Neutrophil (primary cell): ENCODE data around the gene FBXL17.

Experiments
- H3K27ac ChIP-seq: fragments of 200-600 bp; sonication (generic); 2 replicates; pipeline ENCODE4 v1.5.1; 2016; ENCODE audit warnings: mild to moderate bottlenecking, moderate library complexity
- H3K27me3 ChIP-seq: fragments of 200-600 bp; sonication (generic); 2 replicates; pipeline ENCODE4 v1.6.0; 2016; ENCODE audit warnings: mild to moderate bottlenecking
- H3K36me3 ChIP-seq: fragments of 200-600 bp; sonication (generic); 2 replicates; pipeline ENCODE4 v1.5.1; 2017
- H3K4me1 ChIP-seq, 2 experiments: fragments of 200-600 bp in 1 of 2; sonication (generic) in 1 of 2; 1 replicate in 1 of 2; 2 replicates in 1 of 2; pipeline versions ENCODE4 v1.5.1 to v1.6.1; 2013 to 2016; ENCODE audit warnings: low read depth in 1 of 2, low read length in 1 of 2, mild to moderate bottlenecking in 1 of 2, moderate library complexity in 1 of 2; ENCODE audit not compliant: control insufficient read depth in 1 of 2, insufficient read depth in 1 of 2
- H3K4me3 ChIP-seq, 2 experiments: fragments of 200-600 bp in 1 of 2; sonication (generic) in 1 of 2; 1 replicate in 1 of 2; 2 replicates in 1 of 2; pipeline ENCODE4 v1.5.1; 2013 to 2016; ENCODE audit warnings: low read depth in 1 of 2, low read length in 1 of 2, mild to moderate bottlenecking in 1 of 2, moderate library complexity in 1 of 2
- H3K9me3 ChIP-seq: fragments of 200-600 bp; sonication (generic); 2 replicates; pipeline ENCODE4 v1.5.1; 2016
- CTCF ChIP-seq: fragments of 200-600 bp; sonication (generic); IDR thresholded peaks from 2 replicates; pipeline ENCODE4 v1.5.1; 2016; ENCODE audit warnings: antibody characterized with exemption

The FBXL17 gene

GRCh38 chr5:107814183-107814827 lies 567.6 kb downstream of the FBXL17 start:
- Histone ChIP-seq H3K27me3 (no peaks in the 10 kb centered on the region), H3K4me3 (no peak overlapping the region), H3K9me3 (no peaks in the 10 kb centered on the region), H3K4me1 (no peaks in the 10 kb centered on the region), H3K27ac (no peak overlapping the region), H3K36me3 (no peaks in the 10 kb centered on the region)
- no peak for TF ChIP-seq CTCF

- Histone ChIP-seq H3K27me3 (no peaks in the 10 kb centered on the region), H3K36me3 (no peaks in the 10 kb centered on the region), H3K9me3 (no peaks in the 10 kb centered on the region), H3K4me1 (no peaks in the 10 kb centered on the region), H3K4me3 (no peak overlapping the region), H3K27ac (no peak overlapping the region)
- TF ChIP-seq CTCF: no peak
Observed at GRCh38 chr5:107813559-107813958, 568.3 kb downstream of the FBXL17 start.

- no peaks in the 10 kb centered on the region for H3K9me3 ChIP-seq
- H3K36me3 ChIP-seq: no peaks in the 10 kb centered on the region
- no peaks in the 10 kb centered on the region for H3K4me1 ChIP-seq
- H3K27me3 ChIP-seq: no peaks in the 10 kb centered on the region
- H3K27ac ChIP-seq: no peak overlapping the region
- no peak overlapping the region for H3K4me3 ChIP-seq
- no peak for TF ChIP-seq CTCF
Observed at GRCh38 chr5:107812570-107813141, 569.2 kb downstream of the FBXL17 start.

- TF ChIP-seq CTCF: no peak
- no peaks in the 10 kb centered on the region for H3K27me3 ChIP-seq
- no peaks in the 10 kb centered on the region for H3K36me3 ChIP-seq
Observed at GRCh38 chr5:107809201-107810034, 572.5 kb downstream of the FBXL17 start.

More at GRCh38 chr5:107809201-107810034, 572.5 kb downstream of the FBXL17 start:
- Histone ChIP-seq H3K4me3 (no peak overlapping the region), H3K9me3 (no peaks in the 10 kb centered on the region), H3K27ac (no peak overlapping the region), H3K4me1 (no peaks in the 10 kb centered on the region)
